ENCODE measurements around the gene MTRF1.

- no peak for TF ChIP-seq POLR2AphosphoS5 (IDR thresholded peaks at IDR 0.05; ENCODE audit: low read depth, low read length)
- TF ChIP-seq REST (IDR thresholded peaks at IDR 0.05; ENCODE audit: insufficient read depth in 1 of 2, low read depth in 2 of 2, low read length in 2 of 2) = no peak
These were observed 48.8 kb upstream of the MTRF1 start for GRCh38 chr13:41312176-41312500.

Data from PFSK-1 (cell line).